Sigmoid colon (tissue), 4 donors: ENCODE measurements around the gene SYS1.

Experiments used
- EP300 ChIP-seq, 4 donors: sonication (generic); formaldehyde crosslinking; IDR thresholded peaks; one replicate each; pipeline ENCODE4 v1.6.1; 2017; ENCODE audit warnings: antibody characterized with exemption in 4 of 4
- POLR2A ChIP-seq, 2 donors: fragments of 450-650 bp; IDR thresholded peaks; one replicate each; pipeline ENCODE4 v1.6.1; 2016; ENCODE audit warnings: antibody characterized with exemption in 2 of 2, mild to moderate bottlenecking in 2 of 2, moderate library complexity in 2 of 2
- POLR2AphosphoS5 ChIP-seq, 4 donors: sonication (generic); formaldehyde crosslinking; IDR thresholded peaks; one replicate each; pipeline ENCODE4 v1.6.1; 2017; ENCODE audit warnings: antibody characterized with exemption in 4 of 4
- TF ChIP-seq, protein P1 (sequence below), 4 experiments: fragments of 450-650 bp in 3 of 4; fragments of 200-600 bp in 1 of 4; IDR thresholded peaks; one replicate each; pipeline ENCODE4 v1.5.1; 2016 to 2019; ENCODE audit warnings: antibody characterized with exemption in 4 of 4, mild to moderate bottlenecking in 3 of 4, moderate library complexity in 2 of 4

DNA sequence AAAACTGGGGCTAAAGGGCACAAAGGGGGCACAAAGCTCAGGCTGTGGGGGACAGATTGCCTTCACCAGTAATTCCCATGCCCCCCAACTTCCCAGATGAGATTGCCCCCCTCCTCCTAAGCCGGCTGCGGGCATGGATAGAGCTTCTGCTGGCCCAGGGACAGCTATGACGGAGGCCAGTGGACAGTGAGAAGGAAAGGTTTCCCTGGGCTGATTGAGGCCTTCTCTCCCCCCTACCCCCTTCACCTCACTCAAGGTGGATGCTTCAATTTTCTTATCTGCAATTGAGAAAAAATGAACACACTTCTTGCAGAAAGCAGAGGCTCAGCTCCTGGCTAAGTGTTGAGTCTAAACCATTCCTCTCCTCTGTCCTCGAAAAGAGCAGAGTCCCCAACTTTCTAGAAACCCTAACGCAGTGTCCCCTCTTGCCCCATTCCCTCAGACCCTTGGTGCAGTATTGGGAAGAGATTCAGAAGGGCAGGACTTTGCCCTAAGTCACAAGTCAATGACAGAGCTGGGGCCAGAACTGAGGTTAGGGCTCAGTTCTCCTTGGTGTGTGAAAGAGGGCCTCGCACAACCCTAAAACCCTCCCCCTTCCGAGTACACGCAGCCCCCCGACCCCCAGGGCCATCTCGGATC lies 15.5 kb upstream of the SYS1 start:
- TF ChIP-seq POLR2A (IDR thresholded peaks at IDR 0.05) (no peak), POLR2AphosphoS5 (IDR thresholded peaks at IDR 0.05) (peak in 2 of 4 donors; percentile 2 to 4), EP300 (IDR thresholded peaks at IDR 0.05) (no peak)
- TF ChIP-seq, protein P1, sequence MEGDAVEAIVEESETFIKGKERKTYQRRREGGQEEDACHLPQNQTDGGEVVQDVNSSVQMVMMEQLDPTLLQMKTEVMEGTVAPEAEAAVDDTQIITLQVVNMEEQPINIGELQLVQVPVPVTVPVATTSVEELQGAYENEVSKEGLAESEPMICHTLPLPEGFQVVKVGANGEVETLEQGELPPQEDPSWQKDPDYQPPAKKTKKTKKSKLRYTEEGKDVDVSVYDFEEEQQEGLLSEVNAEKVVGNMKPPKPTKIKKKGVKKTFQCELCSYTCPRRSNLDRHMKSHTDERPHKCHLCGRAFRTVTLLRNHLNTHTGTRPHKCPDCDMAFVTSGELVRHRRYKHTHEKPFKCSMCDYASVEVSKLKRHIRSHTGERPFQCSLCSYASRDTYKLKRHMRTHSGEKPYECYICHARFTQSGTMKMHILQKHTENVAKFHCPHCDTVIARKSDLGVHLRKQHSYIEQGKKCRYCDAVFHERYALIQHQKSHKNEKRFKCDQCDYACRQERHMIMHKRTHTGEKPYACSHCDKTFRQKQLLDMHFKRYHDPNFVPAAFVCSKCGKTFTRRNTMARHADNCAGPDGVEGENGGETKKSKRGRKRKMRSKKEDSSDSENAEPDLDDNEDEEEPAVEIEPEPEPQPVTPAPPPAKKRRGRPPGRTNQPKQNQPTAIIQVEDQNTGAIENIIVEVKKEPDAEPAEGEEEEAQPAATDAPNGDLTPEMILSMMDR (IDR thresholded peaks at IDR 0.05) = no peak
